HG03196 (cell line): ENCODE data around the gene PCLO.
"Not testable (repeated sequence)": the region's sequence is repeated elsewhere in the genome, so short reads cannot be mapped to it uniquely, and the experiment has no call there.

Source experiments
- ATAC-seq: cut with Tn5 transposase; IDR thresholded peaks from one replicate; pipeline ENCODE4 v1.9.1; 2021; ENCODE audit not compliant: unreplicated experiment

The PCLO gene

GRCh38 chr7:82972135-82972534 is 190.5 kb downstream of the PCLO start:
- ATAC-seq = no peak

DNA sequence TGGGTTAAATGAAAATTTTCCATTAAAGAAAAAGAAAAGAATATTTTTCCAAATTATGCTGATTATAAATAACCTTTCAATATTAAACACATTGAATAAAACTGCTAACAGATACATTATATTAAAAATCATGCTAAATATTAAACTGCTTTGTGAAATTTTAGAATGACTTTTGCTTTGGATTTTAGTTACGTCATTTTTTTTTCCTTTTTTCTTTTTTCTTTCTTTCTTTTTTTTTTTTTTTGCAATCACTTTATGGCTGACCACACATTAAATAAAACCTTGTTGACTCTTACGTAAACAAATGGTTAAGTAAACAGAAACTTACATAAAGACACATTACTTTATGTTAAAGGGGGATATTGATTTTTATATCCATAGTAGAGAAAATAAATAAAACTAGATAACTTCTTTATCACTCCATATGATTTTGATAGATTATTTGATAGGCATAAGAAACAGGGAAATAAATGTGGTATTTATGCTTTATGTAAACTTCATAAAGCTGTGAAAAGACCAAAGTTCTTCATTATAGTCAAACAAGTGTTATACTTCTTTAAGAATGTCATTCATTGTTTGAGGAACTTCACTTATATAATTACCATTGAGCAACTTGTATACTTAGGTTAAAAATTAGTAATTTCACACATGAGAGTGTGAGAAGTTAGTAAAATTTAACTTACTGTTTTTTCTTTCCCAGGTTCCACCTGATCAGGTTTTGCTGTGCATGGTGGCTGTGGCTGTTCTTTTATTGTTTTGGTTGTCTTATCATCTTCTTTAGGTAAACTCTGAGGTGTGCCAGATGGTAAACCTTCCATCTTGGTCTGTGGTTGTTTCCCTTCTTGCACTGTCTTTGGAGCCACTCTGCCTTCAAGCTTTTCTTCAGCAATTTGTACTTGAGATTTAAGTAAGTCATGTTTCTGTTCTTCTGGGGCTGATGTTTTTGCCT is 197.3 kb downstream of the PCLO start:
- ATAC-seq = no peak

DNA sequence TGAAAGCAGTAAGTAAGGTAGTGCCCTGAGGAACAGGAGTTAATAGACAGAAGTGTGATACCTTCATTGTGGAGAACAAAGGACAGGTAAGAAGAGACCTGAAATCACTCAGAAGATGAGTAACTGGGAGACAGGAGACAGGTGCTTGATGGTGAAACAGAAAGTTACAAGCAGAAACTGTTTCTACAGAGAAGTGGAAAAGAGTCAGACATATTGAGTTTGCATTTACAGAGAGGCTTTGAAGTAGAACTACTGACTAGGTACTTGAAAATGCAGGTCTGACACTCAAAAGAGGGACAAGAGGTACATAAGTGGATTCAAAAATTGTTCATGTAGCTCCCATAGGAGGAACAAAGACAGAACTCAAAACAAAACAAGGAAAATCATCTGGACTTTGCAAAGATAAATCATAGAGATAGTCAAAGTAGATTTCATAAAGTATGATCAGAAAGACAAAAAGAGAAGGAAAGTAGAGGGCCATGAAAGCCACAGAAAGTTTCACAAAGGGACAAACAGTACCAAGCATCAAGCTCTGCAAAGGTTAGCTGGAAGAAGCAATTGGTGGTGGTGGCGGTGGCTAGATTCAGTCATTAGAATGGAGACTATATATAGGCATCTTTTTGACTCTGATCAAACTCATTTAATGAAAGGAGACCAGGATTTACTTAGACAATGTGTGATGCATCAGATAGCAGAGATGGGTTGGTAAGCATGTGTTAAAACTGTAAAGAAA is 198.4 kb downstream of the PCLO start:
- peak; percentile 83 for ATAC-seq

GRCh38 chr7:82961240-82961639 is 201.4 kb downstream of the PCLO start:
- no peak for ATAC-seq

GRCh38 chr7:82959528-82959927 is 203.2 kb downstream of the PCLO start:
- no peak for ATAC-seq

GRCh38 chr7:82957521-82957920 is 205.2 kb downstream of the PCLO start:
- no peak for ATAC-seq

GRCh38 chr7:82953324-82954027 is 209.2 kb downstream of the PCLO start:
- no peak for ATAC-seq

DNA sequence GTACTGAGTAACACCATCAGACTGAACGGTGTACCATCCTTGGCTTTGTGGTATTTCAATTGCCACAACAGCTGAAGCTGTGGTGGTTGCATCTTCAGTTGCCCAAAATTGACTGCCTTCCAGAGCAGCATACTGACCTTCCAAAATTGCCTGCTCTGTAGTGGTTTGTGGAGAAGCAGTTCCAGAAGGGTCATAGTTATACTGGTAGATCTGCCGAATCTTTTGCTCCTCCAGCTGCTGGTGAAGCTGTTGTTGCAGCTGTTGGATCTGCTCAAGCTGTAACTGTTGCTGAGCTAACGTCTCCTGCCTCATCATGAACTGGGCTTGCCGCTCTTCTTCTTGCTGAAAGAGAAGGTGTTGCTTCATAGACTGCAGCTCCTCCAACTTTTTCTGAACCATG is 212.2 kb downstream of the PCLO start:
- no peak for ATAC-seq

DNA sequence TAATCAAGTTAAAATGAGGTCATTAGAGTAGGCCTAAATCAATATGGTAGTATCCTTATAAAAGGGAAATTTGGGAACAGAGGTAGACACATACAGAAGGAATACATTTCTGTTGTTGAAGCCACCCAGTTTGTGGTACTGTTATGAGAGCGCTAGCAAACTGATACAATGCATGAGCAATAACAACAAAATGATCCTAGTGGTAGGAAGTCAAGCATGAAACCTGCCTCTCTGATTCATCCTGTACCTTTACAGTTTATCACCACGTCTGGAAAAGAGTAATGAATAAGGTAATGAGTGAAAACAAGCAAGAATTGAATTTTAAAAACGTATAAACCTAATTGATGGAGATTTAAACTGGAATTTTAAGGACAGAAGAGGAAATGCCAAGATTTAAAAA is 217.2 kb downstream of the PCLO start:
- no peak for ATAC-seq

DNA sequence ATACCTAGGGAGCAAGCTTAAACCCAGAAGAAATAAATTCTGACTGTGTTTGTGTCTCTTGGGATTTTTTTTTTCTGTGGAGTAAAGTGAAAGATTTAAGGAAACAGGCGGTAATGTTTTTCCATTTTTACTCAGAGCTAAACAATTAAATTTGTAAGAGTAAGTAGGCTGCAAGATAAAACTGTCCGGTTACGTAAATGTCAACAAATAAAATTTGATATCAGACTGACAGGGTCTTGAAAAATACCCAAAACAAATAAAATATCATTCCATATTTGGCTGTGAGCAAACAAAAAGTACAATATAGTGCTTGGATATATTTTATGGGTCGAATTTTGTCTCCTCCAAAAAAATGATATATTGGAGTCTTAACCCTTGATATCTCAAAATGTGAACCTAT is 217.6 kb downstream of the PCLO start:
- no peak for ATAC-seq

DNA sequence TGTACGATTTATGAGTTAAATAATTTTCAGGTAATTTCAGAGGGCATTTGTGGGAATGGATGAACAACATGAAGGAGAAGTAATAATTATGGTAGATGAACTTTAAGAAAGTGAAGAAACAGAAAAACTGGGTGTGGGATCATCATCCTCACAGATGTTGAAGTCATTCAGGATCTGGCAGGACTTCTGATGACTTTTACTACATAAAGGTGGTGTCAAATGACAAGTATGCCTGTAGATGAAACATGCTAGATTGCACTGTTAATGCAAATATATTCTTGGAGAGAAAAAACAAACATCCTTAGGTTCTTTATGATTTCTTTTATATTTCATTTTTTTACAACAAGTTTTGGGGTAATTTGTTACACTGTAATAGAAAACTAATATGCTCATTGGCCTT is 230.2 kb downstream of the PCLO start:
- no peak for ATAC-seq

GRCh38 chr7:82926477-82926876 is 236.2 kb downstream of the PCLO start:
- no peak for ATAC-seq

DNA sequence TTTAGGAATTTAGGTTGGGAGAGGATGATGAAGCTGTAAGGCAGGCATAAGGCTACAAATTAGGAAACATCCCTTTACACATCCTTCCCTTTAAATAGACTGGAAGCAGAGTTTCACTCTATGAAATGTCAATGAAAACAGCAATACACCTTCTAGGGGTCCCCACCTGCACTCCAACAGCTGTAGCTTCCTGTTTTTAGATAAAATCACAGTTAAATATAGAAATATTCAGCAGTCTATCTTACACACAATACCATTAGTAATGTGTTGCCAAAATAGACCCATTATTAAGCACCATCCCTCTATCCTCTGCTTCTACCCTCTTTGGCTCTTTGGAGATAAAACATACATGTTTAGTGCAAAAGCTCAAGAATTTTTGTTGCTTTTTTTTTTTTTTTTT is 237.4 kb downstream of the PCLO start:
- ATAC-seq = no peak

GRCh38 chr7:82906502-82906901 is 256.2 kb downstream of the PCLO start:
- no peak for ATAC-seq

GRCh38 chr7:82904871-82905270 is 257.8 kb downstream of the PCLO start:
- no peak for ATAC-seq

- not testable (repeated sequence) for ATAC-seq
Observed at GRCh38 chr7:82901098-82901497, 261.6 kb downstream of the PCLO start.

DNA sequence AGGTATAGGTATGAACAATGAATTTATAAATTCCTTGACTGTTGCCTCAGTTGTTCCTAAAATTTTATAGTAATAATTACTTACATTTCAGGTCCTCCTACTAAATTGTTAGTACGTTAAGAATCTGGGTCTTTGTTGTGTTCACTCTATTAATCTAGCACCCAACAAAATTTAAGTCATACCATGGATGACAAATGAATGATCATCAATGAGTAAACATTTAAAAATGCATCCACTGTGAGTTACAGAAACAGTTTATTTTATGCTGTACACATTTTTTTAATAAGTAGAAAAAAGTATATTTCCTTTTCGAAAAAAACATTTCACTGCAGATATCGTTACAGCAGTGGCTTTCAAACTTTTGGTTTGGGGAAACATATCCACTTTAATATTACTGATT is 265.2 kb downstream of the PCLO start:
- no peak for ATAC-seq

DNA sequence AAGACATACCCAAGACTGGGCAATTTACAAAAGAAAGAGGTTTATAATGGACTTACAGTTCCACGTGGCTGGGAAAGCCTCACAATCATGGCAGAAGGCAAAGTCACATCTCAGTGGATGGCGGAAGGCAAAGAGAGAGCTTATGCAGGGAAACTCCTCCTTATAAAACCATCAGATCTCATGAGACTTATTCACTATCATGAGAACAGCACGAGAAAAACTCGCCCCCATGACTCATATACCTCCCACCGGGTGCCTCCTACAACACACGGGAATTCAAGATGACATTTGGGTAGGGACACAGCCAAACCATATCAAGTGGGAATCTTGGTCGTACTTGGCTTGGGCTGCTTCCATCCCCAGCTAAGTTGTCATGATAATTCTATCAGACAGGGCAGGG is 268.3 kb downstream of the PCLO start:
- ATAC-seq = not testable (repeated sequence)

GRCh38 chr7:82886324-82886723 is 276.4 kb downstream of the PCLO start:
- ATAC-seq = no peak

- no peak for ATAC-seq
Observed at GRCh38 chr7:82865856-82866255, 296.8 kb downstream of the PCLO start.

DNA sequence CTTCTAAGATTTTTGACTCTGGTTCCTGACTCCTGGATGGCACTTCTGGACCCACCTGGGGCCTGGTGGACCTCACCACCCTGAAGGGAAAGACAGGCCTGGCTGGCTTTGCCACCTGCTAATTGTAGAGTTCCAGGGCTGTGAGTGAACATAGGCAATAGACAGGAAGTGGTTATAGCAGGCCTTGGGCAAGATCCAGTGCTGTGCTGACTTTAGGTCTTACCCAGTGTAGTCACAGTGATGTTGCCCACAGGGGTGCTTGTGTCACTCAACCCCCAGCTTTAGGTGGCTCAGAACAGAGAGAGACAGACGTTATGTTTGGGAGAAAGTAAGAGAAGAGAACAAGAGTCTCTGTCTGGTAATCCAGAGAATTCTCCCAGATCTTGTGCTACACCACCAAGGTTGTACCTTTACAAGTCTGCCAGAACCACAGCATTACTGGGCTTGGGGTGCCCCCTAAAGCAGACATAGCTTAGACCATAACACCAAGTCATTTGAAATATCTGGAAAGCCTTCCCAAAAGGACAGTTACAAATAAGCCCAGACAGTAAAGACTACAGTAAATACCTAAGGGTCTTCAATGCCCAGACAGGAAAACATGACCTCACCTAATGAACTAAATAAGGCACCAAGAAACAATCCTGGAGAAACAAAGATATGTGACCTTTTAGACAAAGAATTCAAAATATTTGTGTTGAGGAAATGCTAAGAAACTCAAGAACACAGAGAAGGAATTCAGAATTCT is 303.4 kb downstream of the PCLO start:
- no peak for ATAC-seq
